HEK293 (cell line): ENCODE data around the gene CABLES2.

Experiments
- CTCF ChIA-PET: fragments of 350-600 bp; formaldehyde crosslinking; extraction: SDS; loops from one replicate; lab custom pipeline; 2021; ENCODE audit warnings: antibody characterized with exemption; lab: Yijun Ruan, JAX
- POLR2A ChIA-PET: fragments of 300-600 bp; formaldehyde crosslinking; extraction: SDS; loops from one replicate; lab custom pipeline; 2020; ENCODE audit warnings: antibody characterized with exemption, inconsistent platforms; lab: Yijun Ruan, JAX
- H3K27ac ChIP-seq: fragments of 200-500 bp; sonication (Bioruptor generic); 2 replicates; pipeline ENCODE4 v1.5.1; 2014; ENCODE audit warnings: low read depth, low read length, control low read depth, inconsistent platforms; ENCODE audit errors: extremely low read depth
- H3K36me3 ChIP-seq, 2 experiments: fragments of 200-500 bp in 1 of 2; sonication (Bioruptor generic) in 1 of 2; 1 replicate in 1 of 2; 2 replicates in 1 of 2; pipeline ENCODE4 v1.5.1; 2014 to 2017; ENCODE audit warnings: inconsistent platforms in 2 of 2, low read length in 2 of 2; ENCODE audit not compliant: control insufficient read depth in 2 of 2, insufficient read depth in 1 of 2
- H3K4me1 ChIP-seq: fragments of 200-500 bp; sonication (Bioruptor generic); 2 replicates; pipeline ENCODE4 v1.5.1; 2014; ENCODE audit warnings: mild to moderate bottlenecking, low read length, inconsistent platforms; ENCODE audit not compliant: control insufficient read depth, insufficient read depth
- H3K4me3 ChIP-seq: 2 replicates; pipeline ENCODE4 v1.5.1; 2011; ENCODE audit warnings: low read depth, mild to moderate bottlenecking, control low read depth, low read length, moderate library complexity
- H3K9me3 ChIP-seq: fragments of 200-500 bp; sonication (Bioruptor generic); 2 replicates; pipeline ENCODE4 v1.5.1; 2014; ENCODE audit warnings: low read depth, low read length, inconsistent platforms; ENCODE audit not compliant: control insufficient read depth, insufficient read depth
- GLIS2 ChIP-seq: fragments of 450-650 bp; formaldehyde crosslinking; IDR thresholded peaks from 2 replicates; pipeline ENCODE4 v1.5.1; 2016; ENCODE audit warnings: missing biosample characterization, missing genetic modification characterization
- KLF9 ChIP-seq: fragments of 450-650 bp; formaldehyde crosslinking; IDR thresholded peaks from 2 replicates; pipeline ENCODE4 v1.5.1; 2016; ENCODE audit warnings: missing biosample characterization, missing genetic modification characterization, low read depth
- MZF1 ChIP-seq: fragments of 450-650 bp; formaldehyde crosslinking; IDR thresholded peaks from 2 replicates; pipeline ENCODE4 v1.5.1; 2017; ENCODE audit warnings: missing biosample characterization, missing genetic modification characterization, borderline replicate concordance
- ZBTB17 ChIP-seq: fragments of 450-650 bp; formaldehyde crosslinking; IDR thresholded peaks from 2 replicates; pipeline ENCODE4 v1.5.1; 2016; ENCODE audit warnings: missing biosample characterization, missing genetic modification characterization
- ZBTB20 ChIP-seq: fragments of 450-650 bp; formaldehyde crosslinking; IDR thresholded peaks from 2 replicates; pipeline ENCODE4 v1.5.1; 2016; ENCODE audit warnings: missing biosample characterization, missing genetic modification characterization
- ZFP41 ChIP-seq: fragments of 450-650 bp; formaldehyde crosslinking; IDR thresholded peaks from 2 replicates; pipeline ENCODE4 v1.5.1; 2016; ENCODE audit warnings: missing biosample characterization, missing genetic modification characterization, borderline replicate concordance
- ZIC2 ChIP-seq: fragments of 450-650 bp; formaldehyde crosslinking; IDR thresholded peaks from 2 replicates; pipeline ENCODE4 v1.5.1; 2016; ENCODE audit warnings: missing biosample characterization, missing genetic modification characterization
- ZNF138 ChIP-seq: fragments of 450-650 bp; formaldehyde crosslinking; IDR thresholded peaks from 2 replicates; pipeline ENCODE4 v1.5.1; 2016; ENCODE audit warnings: missing biosample characterization, missing genetic modification characterization, borderline replicate concordance
- ZNF169 ChIP-seq: fragments of 450-650 bp; formaldehyde crosslinking; IDR thresholded peaks from 2 replicates; pipeline ENCODE4 v1.5.1; 2016; ENCODE audit warnings: missing biosample characterization, missing genetic modification characterization
- ZNF184 ChIP-seq: fragments of 450-650 bp; IDR thresholded peaks from 2 replicates; pipeline ENCODE4 v1.5.1; 2018; ENCODE audit warnings: missing biosample characterization, mild to moderate bottlenecking, missing genetic modification characterization
- ZNF223 ChIP-seq: fragments of 450-650 bp; formaldehyde crosslinking; IDR thresholded peaks from 2 replicates; pipeline ENCODE4 v1.5.1; 2016; ENCODE audit warnings: missing biosample characterization, missing genetic modification characterization
- ZNF596 ChIP-seq: fragments of 450-650 bp; IDR thresholded peaks from 2 replicates; pipeline ENCODE4 v1.5.0; 2018; ENCODE audit warnings: missing biosample characterization, mild to moderate bottlenecking, missing genetic modification characterization, moderate library complexity
- ZNF600 ChIP-seq: fragments of 450-650 bp; formaldehyde crosslinking; IDR thresholded peaks from 2 replicates; pipeline ENCODE4 v1.5.1; 2016; ENCODE audit warnings: missing biosample characterization, missing genetic modification characterization
- ZNF660 ChIP-seq: fragments of 450-650 bp; IDR thresholded peaks from 2 replicates; pipeline ENCODE4 v1.5.1; 2018; ENCODE audit warnings: missing biosample characterization, mild to moderate bottlenecking, missing genetic modification characterization
- ZNF707 ChIP-seq: fragments of 450-650 bp; formaldehyde crosslinking; IDR thresholded peaks from 2 replicates; pipeline ENCODE4 v1.5.1; 2016; ENCODE audit warnings: missing biosample characterization, missing genetic modification characterization
- TF ChIP-seq, protein P1 (sequence below): fragments of 450-650 bp; formaldehyde crosslinking; IDR thresholded peaks from 2 replicates; pipeline ENCODE4 v1.5.1; 2016; ENCODE audit warnings: missing biosample characterization, missing genetic modification characterization
- TF ChIP-seq, protein P2 (sequence below): fragments of 450-650 bp; formaldehyde crosslinking; IDR thresholded peaks from 2 replicates; pipeline ENCODE4 v1.5.1; 2016; ENCODE audit warnings: missing biosample characterization, missing genetic modification characterization, low read depth
- TF ChIP-seq, protein P3 (sequence below): fragments of 450-650 bp; formaldehyde crosslinking; IDR thresholded peaks from 2 replicates; pipeline ENCODE4 v1.5.1; 2017; ENCODE audit warnings: missing biosample characterization, missing genetic modification characterization
- TF ChIP-seq, protein P4 (sequence below): fragments of 450-650 bp; formaldehyde crosslinking; IDR thresholded peaks from 2 replicates; pipeline ENCODE4 v1.5.1; 2016; ENCODE audit warnings: missing biosample characterization, missing genetic modification characterization

The CABLES2 gene

DNA sequence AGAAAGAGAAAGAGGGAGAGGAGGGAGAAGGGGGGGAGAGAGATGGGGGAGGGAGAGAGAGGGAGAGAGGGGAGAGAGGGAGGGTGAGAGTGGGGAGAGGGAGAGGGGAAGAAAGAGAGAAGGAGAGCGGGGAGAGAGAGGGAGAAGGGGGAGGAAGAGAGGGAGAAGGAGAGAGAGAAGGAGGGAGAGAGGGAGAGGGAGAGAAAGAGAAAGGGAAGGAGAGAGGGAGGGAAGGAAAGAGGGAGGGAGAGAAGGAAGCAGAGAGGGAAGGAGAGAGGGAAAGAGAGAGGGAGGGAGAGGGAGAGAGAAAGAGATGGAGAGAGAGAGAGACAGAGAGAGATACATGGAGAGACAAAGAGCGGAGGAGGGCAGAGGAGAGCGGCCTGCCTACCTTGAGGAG lies 44.9 kb upstream of the CABLES2 start (continued):
- TF ChIP-seq, protein P1, sequence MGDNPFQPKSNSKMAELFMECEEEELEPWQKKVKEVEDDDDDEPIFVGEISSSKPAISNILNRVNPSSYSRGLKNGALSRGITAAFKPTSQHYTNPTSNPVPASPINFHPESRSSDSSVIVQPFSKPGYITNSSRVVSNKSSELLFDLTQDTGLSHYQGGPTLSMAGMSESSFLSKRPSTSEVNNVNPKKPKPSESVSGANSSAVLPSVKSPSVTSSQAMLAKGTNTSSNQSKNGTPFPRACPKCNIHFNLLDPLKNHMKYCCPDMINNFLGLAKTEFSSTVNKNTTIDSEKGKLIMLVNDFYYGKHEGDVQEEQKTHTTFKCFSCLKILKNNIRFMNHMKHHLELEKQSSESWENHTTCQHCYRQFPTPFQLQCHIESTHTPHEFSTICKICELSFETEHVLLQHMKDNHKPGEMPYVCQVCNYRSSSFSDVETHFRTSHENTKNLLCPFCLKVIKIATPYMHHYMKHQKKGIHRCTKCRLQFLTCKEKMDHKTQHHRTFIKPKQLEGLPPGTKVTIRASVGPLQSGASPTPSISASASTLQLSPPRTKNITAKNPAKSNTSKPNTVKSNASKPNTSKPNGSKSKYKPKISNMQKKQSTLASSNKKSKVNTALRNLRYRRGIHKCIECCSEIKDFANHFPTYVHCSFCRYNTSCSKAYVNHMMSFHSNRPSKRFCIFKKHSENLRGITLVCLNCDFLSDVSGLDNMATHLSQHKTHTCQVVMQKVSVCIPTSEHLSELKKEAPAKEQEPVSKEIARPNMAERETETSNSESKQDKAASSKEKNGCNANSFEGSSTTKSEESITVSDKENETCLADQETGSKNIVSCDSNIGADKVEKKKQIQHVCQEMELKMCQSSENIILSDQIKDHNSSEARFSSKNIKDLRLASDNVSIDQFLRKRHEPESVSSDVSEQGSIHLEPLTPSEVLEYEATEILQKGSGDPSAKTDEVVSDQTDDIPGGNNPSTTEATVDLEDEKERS (tag by site-specific recombination), result no peak
- TF ChIP-seq, protein P2, sequence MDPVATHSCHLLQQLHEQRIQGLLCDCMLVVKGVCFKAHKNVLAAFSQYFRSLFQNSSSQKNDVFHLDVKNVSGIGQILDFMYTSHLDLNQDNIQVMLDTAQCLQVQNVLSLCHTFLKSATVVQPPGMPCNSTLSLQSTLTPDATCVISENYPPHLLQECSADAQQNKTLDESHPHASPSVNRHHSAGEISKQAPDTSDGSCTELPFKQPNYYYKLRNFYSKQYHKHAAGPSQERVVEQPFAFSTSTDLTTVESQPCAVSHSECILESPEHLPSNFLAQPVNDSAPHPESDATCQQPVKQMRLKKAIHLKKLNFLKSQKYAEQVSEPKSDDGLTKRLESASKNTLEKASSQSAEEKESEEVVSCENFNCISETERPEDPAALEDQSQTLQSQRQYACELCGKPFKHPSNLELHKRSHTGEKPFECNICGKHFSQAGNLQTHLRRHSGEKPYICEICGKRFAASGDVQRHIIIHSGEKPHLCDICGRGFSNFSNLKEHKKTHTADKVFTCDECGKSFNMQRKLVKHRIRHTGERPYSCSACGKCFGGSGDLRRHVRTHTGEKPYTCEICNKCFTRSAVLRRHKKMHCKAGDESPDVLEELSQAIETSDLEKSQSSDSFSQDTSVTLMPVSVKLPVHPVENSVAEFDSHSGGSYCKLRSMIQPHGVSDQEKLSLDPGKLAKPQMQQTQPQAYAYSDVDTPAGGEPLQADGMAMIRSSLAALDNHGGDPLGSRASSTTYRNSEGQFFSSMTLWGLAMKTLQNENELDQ (tag by site-specific recombination), result no peak
- no peak for TF ChIP-seq ZNF138

DNA sequence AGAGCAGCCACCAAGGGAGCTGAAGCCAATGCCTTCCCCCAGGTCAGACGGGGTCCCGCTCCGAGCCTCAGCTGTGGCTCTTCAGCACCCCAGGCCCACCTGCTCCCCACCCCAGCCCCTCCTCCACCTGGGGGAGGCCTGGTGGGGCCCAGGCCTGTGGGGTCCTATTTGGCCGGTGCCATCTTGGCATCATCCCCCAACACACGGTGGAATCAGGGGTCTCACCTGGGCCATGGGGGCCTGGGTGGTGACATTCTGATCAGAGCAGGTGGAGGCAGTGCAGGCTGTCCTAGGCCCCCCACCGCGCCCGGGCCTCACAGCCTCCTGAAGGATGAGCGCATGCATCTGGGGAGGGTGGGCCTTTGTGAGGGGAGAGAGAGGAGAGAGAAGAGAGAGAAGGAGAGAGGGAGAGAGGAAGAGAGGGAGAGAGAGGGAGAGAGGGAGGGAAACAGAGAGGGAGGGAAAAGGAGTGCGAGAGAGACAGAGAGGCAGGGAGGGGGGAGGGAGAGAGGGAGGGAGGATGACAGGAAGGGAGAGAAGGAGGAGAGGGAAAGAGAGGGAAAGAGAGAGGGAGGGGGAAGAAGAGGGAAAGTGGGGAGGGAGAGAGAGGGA lies 44.2 kb upstream of the CABLES2 start:
- ChIA-PET POLR2A (interaction anchor here (0.7 kb wide), 1 partner anchor 796 kb away, joined by 7 read pairs; no protein-coding TSS in a partner anchor), CTCF (interaction anchor here (0.7 kb wide), 1 partner anchor 430 kb away, joined by 4 read pairs; no protein-coding TSS in a partner anchor)
- H3K9me3 ChIP-seq, result no peaks in the 10 kb centered on the region
- no peak overlapping the region for H3K27ac ChIP-seq
- H3K36me3 ChIP-seq, result no peaks in the 10 kb centered on the region
- TF ChIP-seq, protein P3, sequence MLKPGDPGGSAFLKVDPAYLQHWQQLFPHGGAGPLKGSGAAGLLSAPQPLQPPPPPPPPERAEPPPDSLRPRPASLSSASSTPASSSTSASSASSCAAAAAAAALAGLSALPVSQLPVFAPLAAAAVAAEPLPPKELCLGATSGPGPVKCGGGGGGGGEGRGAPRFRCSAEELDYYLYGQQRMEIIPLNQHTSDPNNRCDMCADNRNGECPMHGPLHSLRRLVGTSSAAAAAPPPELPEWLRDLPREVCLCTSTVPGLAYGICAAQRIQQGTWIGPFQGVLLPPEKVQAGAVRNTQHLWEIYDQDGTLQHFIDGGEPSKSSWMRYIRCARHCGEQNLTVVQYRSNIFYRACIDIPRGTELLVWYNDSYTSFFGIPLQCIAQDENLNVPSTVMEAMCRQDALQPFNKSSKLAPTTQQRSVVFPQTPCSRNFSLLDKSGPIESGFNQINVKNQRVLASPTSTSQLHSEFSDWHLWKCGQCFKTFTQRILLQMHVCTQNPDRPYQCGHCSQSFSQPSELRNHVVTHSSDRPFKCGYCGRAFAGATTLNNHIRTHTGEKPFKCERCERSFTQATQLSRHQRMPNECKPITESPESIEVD (tag by site-specific recombination), result no peak
- TF ChIP-seq ZFP41 (tag by site-specific recombination) (no peak), ZNF660 (no peak), GLIS2 (tag by site-specific recombination) (0 out of 2 replicates have a peak, but pooled peaks have one; percentile 10), MZF1 (tag by site-specific recombination) (no peak), ZNF223 (no peak), ZNF707 (no peak), ZNF169 (tag by site-specific recombination) (peak; percentile 91), ZNF184 (tag by site-specific recombination) (no peak), ZNF596 (tag by site-specific recombination) (peak; percentile 73), KLF9 (tag by site-specific recombination) (no peak)
- no peaks in the 10 kb centered on the region for H3K4me1 ChIP-seq
- H3K4me3 ChIP-seq, result no peak overlapping the region

DNA sequence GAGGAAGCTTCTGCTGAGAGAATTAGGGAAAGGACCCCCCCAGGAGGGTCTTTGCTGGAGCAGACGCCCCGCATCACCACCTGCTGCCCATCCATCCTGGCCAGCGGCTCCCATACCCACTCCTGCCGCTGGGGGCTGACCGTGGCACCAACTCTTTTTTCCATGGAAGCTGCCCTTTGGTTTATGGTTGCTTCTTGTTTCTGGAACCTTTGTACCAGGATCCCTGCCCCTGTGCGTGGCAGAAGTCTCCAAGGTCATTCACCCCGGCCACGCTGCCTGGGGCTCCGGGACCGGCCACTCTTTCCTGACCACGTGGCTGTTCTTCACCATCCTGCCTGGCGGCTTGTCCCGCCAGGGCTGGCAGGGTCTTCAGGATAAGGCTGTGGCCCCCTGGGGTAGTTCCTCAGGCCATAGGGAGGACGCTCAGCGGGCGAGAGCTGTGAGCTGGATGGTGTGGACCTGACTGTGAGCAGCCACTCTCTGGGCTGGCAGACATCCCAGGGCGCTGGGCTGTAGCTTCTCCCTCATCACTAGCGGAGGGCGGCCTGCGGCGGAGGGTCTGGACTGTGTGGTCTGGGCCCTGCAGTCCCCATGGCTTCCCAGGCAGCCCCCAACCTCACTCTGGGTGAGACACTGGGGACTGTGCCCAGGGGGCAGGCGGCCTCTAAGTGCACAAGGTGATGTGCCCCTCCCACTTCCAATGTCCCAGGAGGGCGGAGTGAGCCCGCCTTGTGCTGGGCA lies 43.0 kb upstream of the CABLES2 start:
- Histone ChIP-seq H3K36me3 (no peaks in the 10 kb centered on the region), H3K9me3 (no peaks in the 10 kb centered on the region), H3K27ac (no peak overlapping the region), H3K4me1 (no peaks in the 10 kb centered on the region), H3K4me3 (no peak overlapping the region)
- ChIA-PET POLR2A (interaction anchor here (0.6 kb wide), 1 partner anchor 340 kb away, joined by 3 read pairs; no protein-coding TSS in a partner anchor), CTCF (interaction anchor here (0.7 to 1.0 kb wide), 2 partner anchors 38 to 429 kb away, joined by 4 read pairs; no protein-coding TSS in a partner anchor)
- TF ChIP-seq ZBTB20 (tag by site-specific recombination) (no peak), ZIC2 (tag by site-specific recombination) (peak; percentile 37), ZNF600 (tag by site-specific recombination) (peak; percentile 91), ZBTB17 (tag by site-specific recombination) (no peak)
- TF ChIP-seq, protein P4, sequence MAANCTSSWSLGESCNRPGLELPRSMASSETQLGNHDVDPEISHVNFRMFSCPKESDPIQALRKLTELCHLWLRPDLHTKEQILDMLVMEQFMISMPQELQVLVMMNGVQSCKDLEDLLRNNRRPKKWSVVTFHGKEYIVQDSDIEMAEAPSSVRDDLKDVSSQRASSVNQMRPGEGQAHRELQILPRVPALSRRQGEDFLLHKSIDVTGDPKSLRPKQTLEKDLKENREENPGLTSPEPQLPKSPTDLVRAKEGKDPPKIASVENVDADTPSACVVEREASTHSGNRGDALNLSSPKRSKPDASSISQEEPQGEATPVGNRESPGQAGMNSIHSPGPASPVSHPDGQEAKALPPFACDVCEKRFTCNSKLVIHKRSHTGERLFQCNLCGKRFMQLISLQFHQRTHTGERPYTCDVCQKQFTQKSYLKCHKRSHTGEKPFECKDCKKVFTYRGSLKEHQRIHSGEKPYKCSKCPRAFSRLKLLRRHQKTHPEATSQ (tag by site-specific recombination), result no peak
